HG02610 (cell line): Measurements from ENCODE around the gene DCUN1D4.
"Not testable (repeated sequence)": the region's sequence is repeated elsewhere in the genome, so short reads cannot be mapped to it uniquely, and the experiment has no call there.

Experiments
- ATAC-seq: cut with Tn5 transposase; IDR thresholded peaks from one replicate; pipeline ENCODE4 v1.9.1; 2021; ENCODE audit warnings: mild to moderate bottlenecking, moderate library complexity; ENCODE audit not compliant: unreplicated experiment

Gene DCUN1D4

GRCh38 chr4:51893402-51893801 lies 50.4 kb downstream of the DCUN1D4 start:
- not testable (repeated sequence) for ATAC-seq

GRCh38 chr4:51894059-51894645 lies 51.2 kb downstream of the DCUN1D4 start:
- ATAC-seq, result no peak

- peak; percentile 63 for ATAC-seq
Measured at GRCh38 chr4:51895158-51895557, 52.2 kb downstream of the DCUN1D4 start.

- peak; percentile 96 for ATAC-seq
Measured at GRCh38 chr4:51895816-51896408, 53.0 kb downstream of the DCUN1D4 start.

GRCh38 chr4:51901363-51901762 lies 58.4 kb downstream of the DCUN1D4 start:
- ATAC-seq, result no peak

- ATAC-seq, result peak; percentile 99
Measured at GRCh38 chr4:51906167-51906958, 63.4 kb downstream of the DCUN1D4 start.

GRCh38 chr4:51907006-51907669 lies 64.2 kb downstream of the DCUN1D4 start:
- no peak for ATAC-seq

- ATAC-seq, result no peak
Measured at GRCh38 chr4:51909236-51909703, 66.3 kb downstream of the DCUN1D4 start.

- ATAC-seq, result no peak
Measured at GRCh38 chr4:51918251-51918650, 75.3 kb downstream of the DCUN1D4 start.

- ATAC-seq, result no peak
Measured at GRCh38 chr4:51923343-51923742, 80.4 kb downstream of the DCUN1D4 start.

GRCh38 chr4:51925307-51925706 lies 82.4 kb downstream of the DCUN1D4 start:
- ATAC-seq, result no peak

GRCh38 chr4:51930557-51930956 lies 87.6 kb downstream of the DCUN1D4 start:
- ATAC-seq, result no peak

- ATAC-seq, result no peak
Measured at GRCh38 chr4:51931461-51931860, 88.5 kb downstream of the DCUN1D4 start.

GRCh38 chr4:51932261-51932660 lies 89.3 kb downstream of the DCUN1D4 start:
- ATAC-seq, result no peak

GRCh38 chr4:51932684-51933083 lies 89.7 kb downstream of the DCUN1D4 start:
- no peak for ATAC-seq

GRCh38 chr4:51940460-51940859 lies 97.5 kb downstream of the DCUN1D4 start:
- ATAC-seq, result not testable (repeated sequence)

GRCh38 chr4:51942108-51942832 lies 99.3 kb downstream of the DCUN1D4 start:
- no peak for ATAC-seq

GRCh38 chr4:51942833-51943215 lies 99.9 kb downstream of the DCUN1D4 start:
- no peak for ATAC-seq

- ATAC-seq, result no peak
Measured at GRCh38 chr4:51943221-51943620, 100.3 kb downstream of the DCUN1D4 start.

- no peak for ATAC-seq
Measured at GRCh38 chr4:51958199-51958968, 115.4 kb downstream of the DCUN1D4 start.
